ENCODE measurements around the gene MRPS15. TPM values are rescaled to one million over a fixed set of nuclear protein-coding genes. Genes with fewer than 3 reads are reported as not detected.

MRPS15 gene
- total RNA-seq, 1 donor from 2014 or later: 108 TPM

DNA sequence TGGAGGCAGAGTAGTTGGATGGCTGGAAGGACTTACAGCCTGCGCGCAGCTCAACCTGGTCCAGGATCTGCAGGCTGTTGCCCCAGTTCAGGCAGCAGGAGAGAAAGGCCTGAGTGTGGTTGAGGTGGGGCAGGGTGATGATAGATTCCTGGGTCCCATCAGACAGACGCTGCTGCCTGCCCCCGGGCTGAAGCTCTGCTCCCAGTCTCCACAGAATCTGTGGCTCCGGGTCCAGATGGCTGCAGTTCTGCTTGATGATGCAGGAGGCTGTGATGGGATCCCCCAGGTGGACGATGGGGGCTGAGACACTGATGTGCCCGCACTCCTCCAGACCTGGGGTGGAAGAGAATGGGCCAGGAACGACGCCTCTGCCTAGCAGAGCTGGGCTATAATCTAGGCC lies 11.2 kb upstream of the MRPS15 start:
- TF ChIP-seq, protein P1, sequence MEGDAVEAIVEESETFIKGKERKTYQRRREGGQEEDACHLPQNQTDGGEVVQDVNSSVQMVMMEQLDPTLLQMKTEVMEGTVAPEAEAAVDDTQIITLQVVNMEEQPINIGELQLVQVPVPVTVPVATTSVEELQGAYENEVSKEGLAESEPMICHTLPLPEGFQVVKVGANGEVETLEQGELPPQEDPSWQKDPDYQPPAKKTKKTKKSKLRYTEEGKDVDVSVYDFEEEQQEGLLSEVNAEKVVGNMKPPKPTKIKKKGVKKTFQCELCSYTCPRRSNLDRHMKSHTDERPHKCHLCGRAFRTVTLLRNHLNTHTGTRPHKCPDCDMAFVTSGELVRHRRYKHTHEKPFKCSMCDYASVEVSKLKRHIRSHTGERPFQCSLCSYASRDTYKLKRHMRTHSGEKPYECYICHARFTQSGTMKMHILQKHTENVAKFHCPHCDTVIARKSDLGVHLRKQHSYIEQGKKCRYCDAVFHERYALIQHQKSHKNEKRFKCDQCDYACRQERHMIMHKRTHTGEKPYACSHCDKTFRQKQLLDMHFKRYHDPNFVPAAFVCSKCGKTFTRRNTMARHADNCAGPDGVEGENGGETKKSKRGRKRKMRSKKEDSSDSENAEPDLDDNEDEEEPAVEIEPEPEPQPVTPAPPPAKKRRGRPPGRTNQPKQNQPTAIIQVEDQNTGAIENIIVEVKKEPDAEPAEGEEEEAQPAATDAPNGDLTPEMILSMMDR (IDR thresholded peaks at IDR 0.05; ENCODE audit: borderline replicate concordance): no peak

DNA sequence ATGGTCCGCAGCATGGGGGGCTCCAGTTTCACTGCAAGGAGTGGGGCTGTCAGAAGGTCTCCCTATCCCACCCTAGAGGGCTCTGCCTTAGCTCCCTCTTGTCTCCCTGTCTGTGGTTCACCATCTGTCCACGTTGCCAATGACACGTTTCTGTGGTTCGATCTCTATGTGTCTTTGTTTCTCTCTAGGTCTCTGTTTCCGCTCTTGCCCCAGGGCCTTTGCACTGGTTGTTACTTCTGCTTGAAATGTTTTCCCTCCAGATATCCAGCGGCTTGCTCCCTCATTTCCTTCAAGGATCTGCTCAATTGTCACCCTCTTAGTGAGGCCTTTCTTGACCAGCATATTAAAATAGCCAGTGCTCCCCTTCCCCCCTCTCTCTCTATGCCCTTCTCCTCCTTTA lies 8.5 kb upstream of the MRPS15 start:
- no peak for DNase-seq
- Histone ChIP-seq H3K27me3 (ENCODE audit: low read depth) (peaks cover 25% of the 10 kb centered on the region), H3K4me3 (no peak overlapping the region), H3K27ac (replicated peaks) (no peak overlapping the region), H3K36me3 (no peaks in the 10 kb centered on the region), H3K9me3 (replicated peaks) (no peaks in the 10 kb centered on the region), H3K4me1 (no peaks in the 10 kb centered on the region)
- intact Hi-C loops (cut with micrococcal nuclease): no loop called here
- TF ChIP-seq, protein P1 (IDR thresholded peaks at IDR 0.05; ENCODE audit: borderline replicate concordance): no peak

More for the DNA sequence above, 11.2 kb upstream of the MRPS15 start:
- H3K9me3 ChIP-seq (replicated peaks): no peaks in the 10 kb centered on the region
- no peaks in the 10 kb centered on the region for H3K36me3 ChIP-seq
- peaks cover 45% of the 10 kb centered on the region for H3K27me3 ChIP-seq (ENCODE audit: low read depth)
- H3K4me1 ChIP-seq: no peaks in the 10 kb centered on the region
- no peak overlapping the region for H3K4me3 ChIP-seq
- H3K27ac ChIP-seq (replicated peaks): no peak overlapping the region
- no peak for DNase-seq
- intact Hi-C loops (cut with micrococcal nuclease): no loop called here

DNA sequence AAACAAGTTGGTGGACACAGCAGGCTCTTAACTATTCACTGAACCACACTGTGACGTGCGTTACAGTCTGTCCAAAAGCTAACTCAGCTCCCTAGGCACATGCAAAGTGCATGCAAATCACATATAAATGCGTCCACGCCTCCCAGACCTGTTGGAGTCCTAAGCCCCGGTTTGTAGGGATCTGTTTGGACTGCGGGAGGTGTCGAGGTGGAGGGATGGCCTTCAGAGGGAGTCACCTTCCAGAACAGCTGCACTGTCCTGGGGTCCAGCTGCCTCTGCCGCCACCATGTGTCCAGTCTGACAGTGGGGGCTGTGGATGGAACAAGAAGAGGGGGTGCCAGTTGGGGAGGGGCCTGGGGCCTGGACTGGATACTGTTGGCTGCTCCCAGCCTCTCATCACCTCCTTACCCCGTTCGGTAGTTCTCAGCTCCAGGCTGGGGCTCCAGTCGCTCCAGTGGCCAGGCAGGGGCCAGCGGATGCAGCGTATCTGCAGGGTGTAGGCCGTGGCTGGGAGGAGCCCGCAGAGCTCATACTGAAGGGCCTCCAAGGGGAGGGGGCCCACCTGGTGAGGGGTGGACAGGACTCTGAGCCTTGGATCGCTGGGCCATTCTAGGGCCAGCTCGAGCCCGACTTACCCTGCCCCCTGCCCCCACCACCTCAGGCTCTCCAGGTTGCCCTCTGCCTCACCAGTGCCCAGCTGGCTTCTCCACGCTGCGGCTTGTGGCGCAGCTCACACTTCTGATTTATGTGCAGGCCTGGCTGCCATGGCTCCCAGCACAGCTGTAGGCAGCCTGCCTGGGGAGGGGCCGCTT lies 7.9 kb upstream of the MRPS15 start:
- intact Hi-C loops (cut with micrococcal nuclease): no loop called here
- TF ChIP-seq, protein P1 (IDR thresholded peaks at IDR 0.05; ENCODE audit: borderline replicate concordance): no peak
- Histone ChIP-seq H3K4me3 (no peak overlapping the region), H3K27me3 (ENCODE audit: low read depth) (peaks cover 19% of the 10 kb centered on the region), H3K27ac (replicated peaks) (no peak overlapping the region), H3K4me1 (no peaks in the 10 kb centered on the region), H3K36me3 (no peaks in the 10 kb centered on the region), H3K9me3 (replicated peaks) (no peaks in the 10 kb centered on the region)
- no peak for DNase-seq

DNA sequence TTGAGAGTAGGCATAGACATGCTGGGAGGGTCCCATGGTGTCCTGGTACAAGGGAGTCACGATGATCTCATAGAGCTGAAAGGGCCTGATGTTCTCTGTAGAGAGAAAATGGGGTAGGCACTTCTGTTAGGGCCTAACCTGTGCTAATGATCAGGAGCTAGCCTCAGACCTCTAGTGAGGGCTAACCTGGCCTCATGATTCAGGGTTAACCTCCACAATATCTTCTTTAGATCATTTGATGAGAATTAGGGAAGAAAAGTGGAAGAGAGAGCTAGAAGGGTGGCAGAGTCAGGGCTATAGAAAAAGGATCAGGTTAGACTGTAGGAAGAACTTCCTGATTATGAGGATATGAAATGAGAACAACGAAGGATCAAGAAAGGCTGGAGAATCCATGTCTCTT lies 5.0 kb upstream of the MRPS15 start:
- no peak overlapping the region for H3K27ac ChIP-seq (replicated peaks)
- no peaks in the 10 kb centered on the region for H3K9me3 ChIP-seq (replicated peaks)
- TF ChIP-seq, protein P1 (IDR thresholded peaks at IDR 0.05; ENCODE audit: borderline replicate concordance): no peak
- peaks cover 7% of the 10 kb centered on the region for H3K4me1 ChIP-seq
- intact Hi-C loops (cut with micrococcal nuclease): no loop called here
- no peaks in the 10 kb centered on the region for H3K27me3 ChIP-seq (ENCODE audit: low read depth)
- DNase-seq: no peak
- no peak overlapping the region for H3K4me3 ChIP-seq
- H3K36me3 ChIP-seq: no peaks in the 10 kb centered on the region

DNA sequence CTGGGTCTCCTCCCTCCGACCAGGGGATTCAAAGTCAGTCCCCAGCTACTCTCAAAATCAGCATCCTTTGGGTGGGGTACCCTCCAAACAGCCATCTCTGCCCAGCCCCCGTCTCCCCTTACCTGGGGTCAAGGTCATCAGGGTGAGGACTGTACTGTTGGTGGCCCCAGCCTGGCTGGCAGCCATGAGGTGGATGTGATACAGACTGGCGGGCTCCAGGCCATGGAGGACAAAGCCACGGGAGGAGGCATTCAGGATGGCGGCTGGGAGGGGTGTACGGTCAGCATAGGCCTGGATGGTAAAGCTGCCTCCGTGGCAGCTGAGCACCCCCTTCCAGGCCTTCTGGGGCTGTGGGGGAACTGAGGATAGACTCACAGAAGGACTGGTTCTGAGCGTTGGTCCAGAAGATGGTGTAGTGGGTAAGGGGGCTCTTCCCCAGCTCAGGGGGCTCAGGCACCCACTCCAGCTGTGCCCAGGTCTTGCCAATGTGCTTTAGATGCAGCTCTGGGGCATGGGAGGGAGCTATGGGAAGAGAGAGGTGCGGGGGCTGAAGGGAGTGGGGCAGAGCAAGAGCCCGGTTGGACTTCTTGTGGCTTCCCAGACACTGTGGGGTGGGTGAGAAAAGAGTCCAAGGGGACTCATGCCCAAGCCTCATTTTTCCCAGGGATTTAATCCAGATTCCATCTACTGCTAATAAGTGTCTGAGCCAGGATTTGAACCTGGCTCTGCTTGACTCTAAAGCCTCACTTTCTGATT lies 3.7 kb upstream of the MRPS15 start:
- TF ChIP-seq, protein P1 (IDR thresholded peaks at IDR 0.05; ENCODE audit: borderline replicate concordance): no peak
- Histone ChIP-seq H3K27me3 (ENCODE audit: low read depth) (no peaks in the 10 kb centered on the region), H3K9me3 (replicated peaks) (no peaks in the 10 kb centered on the region), H3K4me3 (no peak overlapping the region), H3K4me1 (peaks cover 20% of the 10 kb centered on the region), H3K27ac (replicated peaks) (no peak overlapping the region), H3K36me3 (no peaks in the 10 kb centered on the region)
- no peak for DNase-seq
- intact Hi-C loops (cut with micrococcal nuclease): no loop called here

All from left ventricle myocardium inferior (tissue), 1 donor.